Large intestine (tissue), 3 donors: Measurements from ENCODE around the gene CHRM4. TPM values are rescaled to one million over a fixed set of nuclear protein-coding genes. Genes with fewer than 3 reads are reported as not detected.

Experiments
- DNase-seq, 2 donors: peaks; one replicate each; pipeline versions ENCODE4 v3.0.0 to v3.0.0-alpha.2; 2013
- H3K27ac ChIP-seq: one replicate; pipeline ENCODE4 v1.5.1; 2013; ENCODE audit warnings: low read length
- H3K27me3 ChIP-seq: 2 replicates; pipeline ENCODE4 v1.6.1; 2013; ENCODE audit warnings: low read length; ENCODE audit not compliant: control insufficient read depth, insufficient read depth
- H3K36me3 ChIP-seq: 2 replicates; pipeline ENCODE4 v1.6.1; 2013; ENCODE audit warnings: low read length; ENCODE audit not compliant: control insufficient read depth, insufficient read depth
- H3K4me1 ChIP-seq: one replicate; pipeline ENCODE4 v1.6.1; 2013; ENCODE audit warnings: low read length; ENCODE audit not compliant: control insufficient read depth, insufficient read depth
- H3K4me3 ChIP-seq: one replicate; pipeline ENCODE4 v1.5.1; 2013; ENCODE audit warnings: low read length
- H3K9me3 ChIP-seq: one replicate; pipeline ENCODE4 v1.6.1; 2013; ENCODE audit warnings: mild to moderate bottlenecking, low read depth, low read length, moderate library complexity; ENCODE audit not compliant: control insufficient read depth
- WGBS: methylation state at CpG from one replicate; pipeline ENCODE4 v1.1.5; 2013; ENCODE audit warnings: low lambda C conversion rate; ENCODE audit not compliant: insufficient coverage; 5-methylcytosine and 5-hydroxymethylcytosine counted together
- polyA plus RNA-seq: library from polyadenylated mRNA; unstranded; fragments of 120-200 nt; gene quantifications from one replicate; pipeline ENCODE4 v1.2.1, GENCODE V29; 2013

CHRM4 gene
- polyA plus RNA-seq, 1 donor = 7.1 TPM

GRCh38 chr11:46389450-46390330 is 1.9 kb downstream of the CHRM4 start:
- Histone ChIP-seq H3K27ac (no peak overlapping the region), H3K9me3 (peaks cover 9% of the 10 kb centered on the region), H3K27me3 (peaks cover 54% of the 10 kb centered on the region), H3K4me1 (peaks cover 45% of the 10 kb centered on the region), H3K4me3 (peak overlapping the region; percentile 41), H3K36me3 (peaks cover 2% of the 10 kb centered on the region)
- no CpG with 5 or more reads among the region's 80 CpGs for WGBS
- DNase-seq = peak in 1 of 2 donors; percentile 70

GRCh38 chr11:46388619-46389449 is 2.7 kb downstream of the CHRM4 start:
- Histone ChIP-seq H3K27ac (no peak overlapping the region), H3K9me3 (peaks cover 9% of the 10 kb centered on the region), H3K4me1 (peaks cover 51% of the 10 kb centered on the region), H3K4me3 (no peak overlapping the region), H3K27me3 (peaks cover 54% of the 10 kb centered on the region), H3K36me3 (peaks cover 2% of the 10 kb centered on the region)
- no CpG with 5 or more reads among the region's 21 CpGs for WGBS
- peak in 1 of 2 donors; percentile 25 for DNase-seq

GRCh38 chr11:46387919-46388618 is 3.5 kb downstream of the CHRM4 start:
- H3K9me3 ChIP-seq = peaks cover 9% of the 10 kb centered on the region
- H3K4me1 ChIP-seq = peaks cover 51% of the 10 kb centered on the region
- peak in 1 of 2 donors; percentile 32 for DNase-seq
- H3K36me3 ChIP-seq = peaks cover 7% of the 10 kb centered on the region
- H3K4me3 ChIP-seq = no peak overlapping the region
- WGBS = no CpG with 5 or more reads among the region's 24 CpGs
- peaks cover 54% of the 10 kb centered on the region for H3K27me3 ChIP-seq
- H3K27ac ChIP-seq = no peak overlapping the region

- Histone ChIP-seq H3K4me1 (peaks cover 52% of the 10 kb centered on the region), H3K4me3 (no peak overlapping the region), H3K27ac (no peak overlapping the region), H3K9me3 (peaks cover 8% of the 10 kb centered on the region), H3K27me3 (peaks cover 54% of the 10 kb centered on the region), H3K36me3 (peaks cover 9% of the 10 kb centered on the region)
- DNase-seq = no peak
- no CpG with 5 or more reads among the region's 5 CpGs for WGBS
These were observed 4.1 kb downstream of the CHRM4 start for GRCh38 chr11:46387456-46387855.

- WGBS = no CpG with 5 or more reads among the region's 4 CpGs
- H3K4me1 ChIP-seq = peaks cover 52% of the 10 kb centered on the region
These were observed 4.9 kb downstream of the CHRM4 start for GRCh38 chr11:46386674-46387073.

GRCh38 chr11:46386005-46386578 is 5.5 kb downstream of the CHRM4 start:
- peaks cover 51% of the 10 kb centered on the region for H3K27me3 ChIP-seq
- peaks cover 10% of the 10 kb centered on the region for H3K9me3 ChIP-seq
- H3K4me1 ChIP-seq = peaks cover 52% of the 10 kb centered on the region
- no peak overlapping the region for H3K27ac ChIP-seq
- no CpG with 5 or more reads among the region's 25 CpGs for WGBS
- DNase-seq = no peak
- peaks cover 9% of the 10 kb centered on the region for H3K36me3 ChIP-seq
- H3K4me3 ChIP-seq = no peak overlapping the region

More at GRCh38 chr11:46386674-46387073, 4.9 kb downstream of the CHRM4 start:
- Histone ChIP-seq H3K36me3 (peaks cover 9% of the 10 kb centered on the region), H3K27ac (no peak overlapping the region), H3K27me3 (peaks cover 54% of the 10 kb centered on the region), H3K4me3 (no peak overlapping the region), H3K9me3 (peaks cover 10% of the 10 kb centered on the region)
- no peak for DNase-seq

GRCh38 chr11:46385169-46386004 is 6.2 kb downstream of the CHRM4 start:
- Histone ChIP-seq H3K36me3 (peaks cover 9% of the 10 kb centered on the region), H3K4me3 (no peak overlapping the region), H3K27ac (no peak overlapping the region), H3K9me3 (peaks cover 10% of the 10 kb centered on the region), H3K27me3 (peaks cover 44% of the 10 kb centered on the region), H3K4me1 (peaks cover 48% of the 10 kb centered on the region)
- DNase-seq = no peak
- WGBS = no CpG with 5 or more reads among the region's 47 CpGs

GRCh38 chr11:46383974-46384701 is 7.4 kb downstream of the CHRM4 start:
- Histone ChIP-seq H3K27ac (peak overlapping the region; percentile 35), H3K4me1 (peaks cover 36% of the 10 kb centered on the region), H3K9me3 (peaks cover 5% of the 10 kb centered on the region), H3K4me3 (no peak overlapping the region), H3K27me3 (peaks cover 31% of the 10 kb centered on the region), H3K36me3 (peaks cover 9% of the 10 kb centered on the region)
- peak; percentile 83 to 90 for DNase-seq
- WGBS = no CpG with 5 or more reads among the region's 12 CpGs

GRCh38 chr11:46383404-46383758 is 8.2 kb downstream of the CHRM4 start:
- Histone ChIP-seq H3K27ac (peak overlapping the region; percentile 35), H3K36me3 (peaks cover 10% of the 10 kb centered on the region), H3K4me3 (no peak overlapping the region), H3K9me3 (peaks cover 5% of the 10 kb centered on the region), H3K4me1 (peaks cover 30% of the 10 kb centered on the region), H3K27me3 (peaks cover 23% of the 10 kb centered on the region)
- no peak for DNase-seq
- no CpG with 5 or more reads among the region's 7 CpGs for WGBS
